SIG-M5 treated with dmso at 0.1 percent for 504 hours (cell line): ENCODE measurements around the gene SPRED1.

ENCODE experiments used
- DNase-seq: peaks from one replicate; lab custom pipeline; 2025; ENCODE audit not compliant: unreplicated experiment; lab: John Stamatoyannopoulos, UW

The SPRED1 gene

DNA sequence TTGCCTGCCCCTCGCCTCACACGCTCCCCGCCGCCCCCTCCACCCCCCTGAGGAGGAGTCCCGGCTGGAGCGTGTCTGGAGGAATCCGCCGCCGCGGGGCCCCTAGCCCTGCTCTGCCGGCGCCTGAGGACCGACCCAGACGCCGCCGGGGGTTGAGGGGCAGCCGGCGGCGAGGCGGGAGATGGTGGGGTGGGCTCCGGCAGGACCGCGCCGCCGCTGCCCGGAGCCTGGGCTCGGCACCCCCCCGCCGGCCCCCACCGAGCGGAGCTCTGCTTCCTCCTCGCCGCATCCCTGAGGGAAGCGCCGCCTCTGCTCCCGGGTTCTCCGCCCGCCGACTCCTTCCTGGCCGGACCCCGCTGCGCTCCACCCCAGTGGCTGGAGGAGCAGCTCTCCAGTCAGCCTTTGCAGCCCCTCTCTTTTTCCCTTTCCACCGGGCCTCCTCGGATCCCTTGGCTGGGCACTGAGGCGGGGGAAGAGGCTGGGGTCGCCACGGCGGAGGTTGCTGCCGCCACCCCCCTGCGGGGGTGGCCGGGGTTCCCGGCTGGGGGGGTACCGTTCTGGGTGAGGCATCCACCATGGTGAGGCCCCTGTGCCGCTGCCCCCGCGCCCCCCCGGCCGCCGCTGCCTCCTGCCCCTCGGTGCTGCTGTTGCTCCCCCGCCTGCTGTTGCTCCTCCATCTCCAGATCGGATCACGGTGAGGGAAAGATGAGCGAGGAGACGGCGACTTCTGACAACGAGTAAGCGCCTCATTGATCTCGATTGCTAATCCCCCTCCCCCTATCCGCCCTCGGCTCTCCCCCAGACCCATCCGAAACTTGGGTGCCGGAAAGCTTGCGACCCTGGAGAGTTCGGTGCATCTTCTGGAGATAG, at the start of gene SPRED1:
TSS of gene SPRED1 (plus strand) at position 356 of the 870 bp plus-strand sequence. CDS start at position 706, 350 bp downstream.
- DNase-seq: peak; percentile 21

DNA sequence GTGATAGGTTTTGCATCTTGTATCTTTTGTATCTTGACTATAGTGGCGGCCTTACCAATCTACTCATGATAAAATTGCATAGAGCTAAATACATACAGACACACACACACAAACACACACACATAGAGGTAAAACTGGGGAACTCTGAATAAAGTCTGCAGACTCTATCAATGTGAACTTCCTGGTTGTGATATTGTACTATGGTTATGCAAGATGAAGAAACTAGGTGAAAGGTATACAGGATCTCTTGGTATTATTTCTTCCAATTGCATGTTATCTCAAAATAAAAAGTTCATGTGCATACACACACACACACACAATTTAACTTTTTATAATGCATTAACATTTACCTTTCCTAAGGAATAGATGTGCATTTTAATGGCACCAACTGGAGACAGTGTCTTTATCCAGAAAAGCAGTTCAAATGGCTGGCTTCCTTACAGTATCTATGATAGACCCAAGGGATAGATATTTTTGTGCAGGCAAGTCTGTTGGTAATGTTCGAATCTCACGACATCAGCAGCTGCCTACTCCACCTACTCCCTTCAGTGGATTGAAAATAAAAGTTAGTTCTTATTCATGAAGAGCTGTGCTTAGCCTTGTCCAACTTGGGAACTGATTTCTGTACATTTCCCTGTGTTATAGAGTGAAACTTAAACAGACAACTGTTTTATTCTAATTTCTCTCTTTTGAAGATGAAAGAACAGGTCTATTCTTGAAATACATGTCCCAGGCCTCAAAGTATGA, 46.9 kb upstream of the SPRED1 start:
- no peak for DNase-seq

DNA sequence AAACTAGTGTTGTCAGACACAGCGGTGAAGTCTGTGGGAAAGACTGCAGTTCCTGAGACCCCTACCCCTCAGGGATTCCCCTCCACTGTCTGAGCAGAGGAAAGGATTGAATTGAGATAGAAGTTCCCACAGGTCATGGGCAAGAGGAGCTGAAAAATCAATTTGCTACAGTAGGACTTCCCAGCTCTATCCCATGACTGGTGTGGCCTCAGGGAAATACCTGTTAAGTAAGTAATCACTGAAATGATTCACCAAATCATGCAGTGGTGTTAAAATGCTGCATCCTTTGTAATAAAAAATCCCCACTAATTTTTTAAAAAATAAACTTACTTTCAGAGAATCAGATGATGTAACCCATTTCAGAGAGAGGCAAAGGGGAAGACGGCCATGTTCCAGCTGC, 45.0 kb upstream of the SPRED1 start:
- no peak for DNase-seq

DNA sequence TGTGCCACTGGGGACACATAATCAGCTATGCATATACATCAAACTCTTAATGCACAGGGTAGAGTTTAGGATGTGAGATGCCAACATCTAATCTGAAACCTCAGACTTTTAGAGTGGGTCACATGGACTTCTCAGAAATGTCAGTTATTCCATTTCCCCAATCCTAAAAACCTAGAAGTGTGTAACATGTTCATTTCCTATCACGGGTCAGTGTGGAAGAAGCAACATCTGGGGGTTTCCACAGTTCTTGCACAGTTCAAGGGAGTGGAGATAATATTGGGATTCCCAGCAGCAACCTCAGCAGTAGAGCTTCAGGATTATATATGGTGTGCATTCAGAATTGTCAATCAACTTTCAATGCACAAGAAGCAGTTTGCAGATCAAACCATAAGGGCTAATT, 44.4 kb upstream of the SPRED1 start:
- no peak for DNase-seq

DNA sequence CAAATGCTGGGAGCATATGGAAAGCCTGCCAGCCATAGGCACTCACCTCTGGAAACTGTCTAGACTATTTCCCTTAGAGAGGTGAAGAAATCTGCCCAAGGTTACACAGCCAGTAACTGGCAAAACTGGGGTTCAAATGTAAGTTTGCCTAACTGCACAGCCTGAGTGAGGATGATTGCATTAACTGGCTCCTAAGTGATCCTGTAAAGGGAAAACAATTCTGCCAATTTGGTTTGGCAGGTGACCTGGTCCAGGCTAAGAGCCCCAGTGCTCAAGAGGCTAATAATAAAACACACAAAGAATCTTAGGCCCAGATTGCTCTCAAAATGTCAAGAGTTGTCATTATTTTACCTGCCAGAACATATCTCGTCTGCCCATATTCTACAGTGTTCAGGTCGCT, 43.9 kb upstream of the SPRED1 start:
- DNase-seq: no peak

DNA sequence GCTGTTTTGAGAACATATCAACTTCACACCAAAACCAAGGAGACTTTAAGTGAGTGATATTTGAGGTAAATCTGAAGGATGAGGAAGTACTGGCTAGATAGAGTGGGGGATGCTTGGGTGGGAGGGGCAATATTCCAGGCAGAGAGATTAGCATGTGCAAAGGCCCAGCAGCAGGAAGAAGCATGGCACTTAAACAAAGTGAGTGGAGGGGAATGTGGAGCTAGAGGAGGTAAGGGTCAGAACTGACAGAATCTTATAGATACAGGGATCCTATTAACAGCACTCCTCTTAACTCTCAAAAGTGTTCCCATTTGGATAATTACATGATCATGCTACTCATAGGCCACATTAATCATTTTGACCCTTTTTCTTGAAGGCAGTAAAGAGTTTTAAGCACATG, 41.4 kb upstream of the SPRED1 start:
- DNase-seq: no peak

DNA sequence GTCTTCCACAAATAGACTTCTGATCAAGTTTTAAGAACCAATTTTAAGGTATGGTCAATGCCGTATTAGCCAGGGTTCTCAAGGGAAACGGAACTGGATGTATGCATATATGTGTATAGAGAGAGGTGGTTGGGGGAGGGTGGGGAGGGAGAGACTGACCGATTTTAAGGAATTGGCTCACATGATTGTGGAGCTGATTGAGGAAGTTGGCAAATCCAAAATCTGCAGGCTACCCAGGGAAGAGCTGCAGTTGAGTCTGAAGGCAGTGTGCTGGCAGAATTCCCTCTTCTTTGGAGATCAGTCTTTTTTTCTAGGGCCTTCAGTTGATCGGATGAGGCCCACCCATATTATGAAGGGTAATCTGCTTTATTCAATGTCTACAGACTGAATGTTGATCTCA, 40.8 kb upstream of the SPRED1 start:
- no peak for DNase-seq

DNA sequence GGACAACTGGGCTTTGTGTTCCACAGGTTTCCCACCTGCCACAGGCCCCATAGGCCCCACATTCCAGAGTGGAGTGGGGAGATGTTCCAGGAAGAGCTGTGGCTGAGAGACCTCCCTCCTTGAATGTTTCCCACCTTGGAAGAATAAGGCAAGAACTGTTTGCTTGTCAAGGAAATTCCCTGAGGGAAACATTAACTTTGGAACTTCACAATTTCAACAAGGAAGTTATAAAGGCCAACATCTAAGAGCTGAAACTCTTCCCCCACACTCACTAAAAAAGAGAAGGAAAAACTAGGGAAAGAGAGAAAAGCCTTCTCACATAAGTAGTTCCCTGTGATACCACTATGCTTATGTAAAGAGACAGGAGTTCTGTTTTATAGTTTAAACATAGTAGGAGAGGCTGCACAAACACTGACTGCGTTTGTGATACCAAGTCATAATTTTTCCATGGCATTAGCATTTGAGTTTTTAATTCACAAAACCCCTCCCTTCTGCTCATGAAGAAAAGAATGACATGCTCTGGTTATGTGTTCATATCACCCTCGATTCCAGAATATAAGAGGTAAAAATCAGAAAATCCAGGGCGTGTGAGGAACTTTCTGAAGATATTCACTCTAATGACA, 39.8 kb upstream of the SPRED1 start:
- DNase-seq: no peak

DNA sequence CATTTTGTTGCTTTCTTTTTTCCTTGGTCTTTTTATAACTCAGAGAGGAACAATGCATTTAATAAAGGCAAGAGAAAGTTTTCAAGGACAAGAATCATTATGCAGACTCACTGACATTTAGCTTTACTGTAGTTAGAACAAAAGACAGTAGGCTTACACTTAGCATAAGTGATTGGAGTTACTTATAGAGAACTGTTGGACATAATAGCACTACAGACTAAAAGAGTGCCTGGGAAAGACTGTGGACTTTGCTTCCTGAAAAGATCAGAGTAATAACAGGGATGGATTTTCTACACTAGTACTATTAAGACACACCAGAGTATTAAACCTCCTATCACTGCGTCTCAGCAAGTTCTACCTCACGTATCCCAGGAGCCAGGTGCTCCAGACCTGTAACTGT, 39.3 kb upstream of the SPRED1 start:
- DNase-seq: no peak

DNA sequence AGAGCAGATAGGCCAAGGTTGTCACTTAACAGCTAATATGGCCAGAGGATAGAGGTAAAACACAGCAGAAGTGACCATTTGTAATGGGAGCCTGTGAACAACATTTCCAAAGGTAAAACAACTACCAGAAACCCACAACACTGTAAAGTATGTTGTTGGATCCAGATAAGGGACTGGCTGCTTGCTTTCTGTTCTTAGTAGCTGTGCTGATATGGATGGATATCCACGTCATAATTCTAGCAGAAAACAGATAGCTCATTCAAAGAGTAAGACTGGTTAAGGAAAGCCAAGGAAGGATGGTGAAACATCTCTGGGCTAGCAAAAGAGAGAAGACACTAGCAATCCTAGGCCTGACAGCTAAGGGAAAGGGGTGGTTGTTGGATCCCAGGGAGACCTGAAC, 36.9 kb upstream of the SPRED1 start:
- DNase-seq: no peak

DNA sequence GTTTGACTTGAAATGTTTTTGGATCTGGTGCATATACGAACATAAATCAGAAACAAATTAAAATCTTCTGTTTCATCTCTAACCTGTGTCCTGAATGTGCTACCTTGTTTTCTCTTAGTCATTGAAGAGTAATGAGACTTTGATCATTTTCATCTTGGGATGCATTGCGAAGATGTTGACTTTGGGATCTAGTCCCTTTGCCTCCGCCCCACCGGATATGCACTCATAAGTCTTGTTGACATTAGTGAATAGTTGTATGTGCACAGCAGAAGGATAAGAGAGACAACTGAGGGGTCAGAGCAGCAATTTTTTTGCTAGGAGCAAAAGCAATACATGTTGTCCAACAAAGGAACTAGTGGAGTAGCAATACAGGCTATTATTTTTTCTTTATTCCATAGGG, 35.9 kb upstream of the SPRED1 start:
- DNase-seq: no peak

DNA sequence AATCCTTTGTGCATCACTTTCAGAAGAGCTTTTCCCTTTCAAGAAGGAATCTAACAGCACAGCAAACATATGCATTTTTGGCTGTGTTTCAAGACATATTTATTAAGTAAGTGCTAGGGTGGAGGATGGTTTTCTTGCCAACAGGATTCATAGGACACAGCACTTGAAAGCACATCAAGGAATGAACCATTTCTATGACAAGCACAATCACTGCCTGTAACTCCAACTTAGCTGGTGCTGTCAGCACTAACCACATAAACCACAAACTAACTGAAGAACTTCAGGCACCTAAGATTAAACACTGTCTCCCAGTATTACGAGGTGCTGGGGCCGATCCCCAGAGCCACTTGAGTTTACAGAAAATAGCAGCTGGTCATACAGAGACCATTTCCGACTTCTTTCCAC, 35.4 kb upstream of the SPRED1 start:
- no peak for DNase-seq

DNA sequence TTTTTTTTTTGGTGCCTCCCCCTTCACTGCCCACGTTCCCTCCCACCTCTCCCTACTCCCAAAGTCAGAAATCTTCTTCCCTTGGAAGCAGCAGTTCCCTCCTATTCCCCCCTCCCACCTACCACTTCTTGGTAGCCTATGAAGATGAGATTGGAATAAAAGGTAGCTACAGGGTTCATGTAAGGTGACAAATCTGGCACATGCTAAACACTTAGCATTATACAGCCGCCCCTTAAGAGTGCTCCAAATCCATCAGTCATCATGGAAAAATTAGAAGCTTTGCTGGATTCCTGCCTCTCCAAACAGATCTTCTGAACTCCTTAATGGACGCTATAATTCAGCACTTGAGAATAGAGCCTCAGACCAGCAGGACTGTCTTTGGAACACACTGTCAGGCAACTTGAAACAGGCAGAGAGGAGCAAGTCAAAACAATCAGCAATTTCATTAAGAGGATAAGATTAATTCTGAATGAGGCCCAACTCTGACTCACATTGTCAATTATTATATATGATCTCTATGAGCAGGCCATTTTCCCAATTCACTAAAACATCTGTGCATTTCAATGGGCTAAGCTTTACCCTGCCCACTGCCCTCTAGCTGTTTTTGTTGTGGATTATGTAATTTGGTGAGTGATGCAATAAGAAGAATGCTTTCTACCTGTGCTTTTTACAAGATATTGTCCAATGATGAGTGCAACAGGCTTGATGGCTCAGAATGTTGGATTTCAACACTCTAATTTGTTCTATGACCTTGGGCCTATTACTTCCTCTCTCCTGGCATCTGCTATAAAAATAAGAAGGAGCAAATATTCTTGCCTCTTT, 34.6 kb upstream of the SPRED1 start:
- no peak for DNase-seq

DNA sequence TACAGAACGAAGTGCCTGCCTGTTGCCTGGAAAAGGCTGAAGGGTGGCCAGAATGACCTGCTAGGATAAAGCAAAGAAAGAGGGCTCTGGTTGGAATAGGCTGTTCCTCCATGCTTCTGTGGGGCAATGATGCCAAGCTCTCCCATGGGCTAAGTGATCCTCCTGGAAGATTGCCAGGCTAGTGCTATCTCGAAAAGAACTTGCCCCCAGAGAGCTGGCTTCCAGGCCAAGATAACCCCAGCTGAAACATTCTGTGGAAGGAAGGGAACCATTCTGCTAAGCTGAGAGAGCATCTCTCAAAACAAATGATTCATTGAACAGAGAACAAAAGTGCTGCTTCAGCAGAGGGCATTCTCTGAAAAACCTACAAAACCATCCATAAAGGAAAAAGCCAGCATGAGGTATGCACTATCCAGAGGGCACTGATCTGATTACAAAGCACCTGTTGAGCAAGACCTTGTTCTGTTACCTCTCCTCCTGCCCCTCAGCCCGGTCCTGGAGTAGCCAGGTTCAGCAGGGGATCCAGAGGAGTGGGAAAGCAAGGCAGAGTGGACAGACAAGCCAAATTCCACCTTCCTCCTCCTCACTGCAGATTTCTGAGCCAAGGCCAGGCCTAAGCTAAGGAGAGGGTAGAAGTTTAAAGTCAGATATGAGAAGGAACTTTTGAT, 31.9 kb upstream of the SPRED1 start:
- DNase-seq: no peak

DNA sequence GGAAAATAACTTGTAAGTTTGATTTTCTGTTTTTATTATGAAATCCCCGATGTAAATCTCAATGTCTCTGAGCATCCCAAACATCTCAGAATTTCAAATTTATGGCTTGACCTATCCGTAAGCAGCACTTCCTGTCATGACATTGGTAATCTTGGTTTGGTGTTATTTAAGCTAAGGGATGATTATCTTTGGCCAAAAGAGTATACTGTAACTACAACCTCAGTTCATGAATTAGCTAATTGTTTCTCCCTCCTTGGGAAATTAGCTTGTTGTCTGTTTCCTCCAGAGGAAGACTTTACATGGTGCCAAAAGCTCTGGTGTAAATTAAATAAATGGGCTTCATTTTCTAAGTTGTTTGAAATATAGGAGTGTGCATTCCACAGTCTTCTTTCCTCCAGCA, 28.1 kb upstream of the SPRED1 start:
- DNase-seq: no peak

DNA sequence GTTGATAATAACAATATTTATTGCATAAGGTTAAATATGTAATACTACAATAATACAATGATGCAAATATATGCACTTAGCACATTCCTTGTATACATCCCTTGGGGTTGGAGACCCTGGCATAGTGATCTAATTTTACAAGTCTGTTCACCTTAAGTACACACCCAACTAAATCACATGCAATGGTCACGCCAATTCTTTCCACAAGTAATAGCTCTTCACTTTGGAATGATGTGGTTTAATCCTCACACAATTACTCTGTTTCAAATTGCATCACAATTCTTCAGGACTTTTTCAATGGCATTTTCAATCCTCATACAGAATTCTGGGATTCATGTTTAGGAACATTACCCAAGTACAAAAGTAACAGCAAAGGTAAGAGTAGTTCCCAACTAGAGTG, 27.3 kb upstream of the SPRED1 start:
- no peak for DNase-seq

DNA sequence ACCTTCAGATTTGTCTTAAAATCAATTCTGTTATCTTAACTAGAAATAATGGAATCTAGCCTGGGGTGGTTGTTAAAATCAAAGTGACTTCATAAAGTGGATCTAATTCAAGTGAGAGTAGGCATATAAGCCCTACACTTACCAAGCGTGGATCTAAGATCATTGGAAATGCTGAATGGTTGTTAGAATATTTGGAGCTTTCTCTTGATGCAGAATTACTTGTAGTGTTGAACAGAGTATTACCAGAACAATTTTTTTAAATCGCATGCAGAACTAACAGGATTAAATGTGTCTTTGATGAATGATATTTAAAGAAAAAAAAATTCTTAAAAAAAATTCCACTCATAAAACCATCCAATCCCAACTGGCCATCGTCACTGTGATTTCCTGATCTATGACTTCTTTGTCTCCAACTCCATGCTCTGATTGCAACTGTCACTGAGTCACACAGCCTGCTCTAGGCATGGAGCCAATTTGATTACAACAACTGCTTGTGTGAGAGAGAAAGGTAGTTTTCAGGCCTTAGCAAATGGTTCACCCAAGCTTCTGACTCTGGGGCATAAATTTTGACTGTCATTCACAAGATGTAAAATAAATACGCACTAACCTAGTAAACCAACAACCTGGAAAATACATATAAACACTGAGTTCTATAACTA, 25.9 kb upstream of the SPRED1 start:
- DNase-seq: no peak

DNA sequence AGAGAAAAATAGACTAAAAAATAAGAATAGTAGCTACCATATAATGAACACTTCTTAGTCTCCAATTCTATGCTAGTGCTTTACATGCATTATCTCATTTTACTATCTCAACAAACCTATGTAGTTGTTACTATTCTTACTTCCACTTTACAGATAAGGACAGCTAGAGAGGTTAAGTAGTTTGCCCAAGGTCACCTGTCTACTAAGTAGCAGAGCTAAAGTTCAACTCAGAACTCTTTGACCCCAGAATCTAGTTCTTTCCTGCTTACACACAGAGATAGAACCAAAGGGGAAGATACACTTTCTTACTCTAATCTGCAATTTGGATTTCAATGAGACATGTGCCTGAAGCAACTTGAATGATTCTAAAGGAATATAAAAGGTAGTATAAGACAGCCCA, 24.7 kb upstream of the SPRED1 start:
- DNase-seq: no peak

DNA sequence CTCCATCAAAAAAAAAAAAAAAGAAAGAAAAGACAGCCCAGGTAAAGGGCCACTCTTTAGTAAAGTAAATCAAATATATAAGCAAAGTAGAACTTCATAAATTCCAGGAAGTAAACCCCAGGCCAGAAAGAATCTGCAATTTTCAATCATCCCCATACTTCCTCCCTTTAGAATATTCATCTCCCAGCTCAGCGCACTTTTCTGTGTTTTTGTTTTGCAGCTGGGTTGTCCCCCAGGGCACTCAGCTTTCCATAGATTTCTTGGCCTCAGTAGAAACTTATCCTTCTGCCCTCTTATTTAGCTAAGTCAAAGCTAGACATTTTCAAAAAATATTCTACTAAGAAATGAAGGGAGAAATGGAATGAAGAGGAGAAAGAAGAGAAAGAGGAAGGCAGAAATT, 24.0 kb upstream of the SPRED1 start:
- no peak for DNase-seq

DNA sequence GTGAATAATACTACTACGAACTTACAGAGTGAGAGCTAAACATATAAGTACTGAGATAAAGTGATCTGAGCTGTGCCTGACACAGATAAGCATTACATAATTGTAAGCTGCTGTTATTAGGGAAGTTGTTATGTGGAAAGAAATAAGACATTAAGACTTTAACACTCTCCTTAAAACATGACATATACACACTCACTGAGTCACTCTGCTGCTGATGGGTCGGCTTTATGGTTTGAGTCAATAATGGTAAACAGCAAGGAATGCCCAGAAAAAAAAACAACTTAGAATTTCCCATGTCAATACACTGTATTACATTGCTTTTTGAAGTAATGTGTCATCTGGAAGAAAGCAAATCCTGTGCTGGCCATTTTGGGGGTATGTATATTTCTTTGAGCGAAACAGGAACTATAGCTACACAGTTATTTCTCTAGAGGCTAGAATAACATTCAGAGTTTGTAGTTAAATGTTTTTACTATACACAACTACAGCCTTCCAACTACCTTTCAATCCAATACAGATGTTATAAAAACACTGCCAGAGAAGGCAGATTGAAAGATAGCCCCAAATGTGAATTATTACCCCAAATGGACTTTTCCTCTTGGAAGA, 22.8 kb upstream of the SPRED1 start:
- no peak for DNase-seq
